Prostate gland (tissue), 2 donors: ENCODE results near the gene BRICD5. TPM values are rescaled to one million over a fixed set of nuclear protein-coding genes. Genes with fewer than 3 reads are reported as not detected.

Source experiments
- DNase-seq: peaks from one replicate; pipeline ENCODE4 v3.0.0-alpha.2; 2019; ENCODE audit warnings: low spot score
- H3K27ac ChIP-seq, 2 donors: fragments of 200-600 bp; sonication (generic); 2 replicates each; pipeline ENCODE4 v1.5.1; 2017 to 2019
- H3K27me3 ChIP-seq: fragments of 200-600 bp; sonication (generic); replicated peaks from 2 replicates; pipeline ENCODE4 v1.5.1; 2019; ENCODE audit not compliant: insufficient read depth
- H3K36me3 ChIP-seq, 2 donors: fragments of 200-600 bp; sonication (generic); 1 replicate in 1 of 2; 2 replicates in 1 of 2; pipeline versions ENCODE4 v1.5.1 to v1.8.1; 2017 to 2019
- H3K4me1 ChIP-seq: fragments of 200-600 bp; sonication (generic); replicated peaks from 2 replicates; pipeline ENCODE4 v1.5.1; 2019
- H3K4me3 ChIP-seq, 2 donors: fragments of 200-600 bp; sonication (generic); 2 replicates each; pipeline ENCODE4 v1.5.1; 2017 to 2019
- H3K9me3 ChIP-seq: fragments of 200-600 bp; sonication (generic); 2 replicates; pipeline ENCODE4 v1.5.1; 2017
- POLR2A ChIP-seq: fragments of 450-650 bp; IDR thresholded peaks from one replicate; pipeline ENCODE4 v1.6.1; 2016; ENCODE audit warnings: antibody characterized with exemption, mild to moderate bottlenecking
- POLR2AphosphoS5 ChIP-seq: sonication (generic); formaldehyde crosslinking; IDR thresholded peaks from one replicate; pipeline ENCODE4 v1.6.1; 2017; ENCODE audit warnings: antibody characterized with exemption
- WGBS: methylation state at CpG from one replicate; pipeline ENCODE4 v1.1.5; 2018; 5-methylcytosine and 5-hydroxymethylcytosine counted together
- intact Hi-C: fragments of 100-400 bp; cut with DNase I; formaldehyde crosslinking; loops from one replicate; pipeline ENCODE4 v1.14.2; 2022
- total RNA-seq, 2 donors: library from RNA; depleted of rRNA; stranded (reverse); fragments of >200 nt; gene quantifications; one replicate each; pipeline ENCODE4 v1.1.0, GENCODE V29; 2016
- TF ChIP-seq, protein P1 (sequence below), 4 experiments: fragments of 200-600 bp in 2 of 4; fragments of 450-650 bp in 2 of 4; sonication (generic) in 2 of 4; IDR thresholded peaks; 1 replicate in 3 of 4; 2 replicates in 1 of 4; pipeline ENCODE4 v1.5.1; 2016 to 2019; ENCODE audit warnings: antibody characterized with exemption in 4 of 4, mild to moderate bottlenecking in 2 of 4, moderate library complexity in 2 of 4

BRICD5 gene
- total RNA-seq, 2 donors from 2014 or later: 18.4 to 26.2 TPM

DNA sequence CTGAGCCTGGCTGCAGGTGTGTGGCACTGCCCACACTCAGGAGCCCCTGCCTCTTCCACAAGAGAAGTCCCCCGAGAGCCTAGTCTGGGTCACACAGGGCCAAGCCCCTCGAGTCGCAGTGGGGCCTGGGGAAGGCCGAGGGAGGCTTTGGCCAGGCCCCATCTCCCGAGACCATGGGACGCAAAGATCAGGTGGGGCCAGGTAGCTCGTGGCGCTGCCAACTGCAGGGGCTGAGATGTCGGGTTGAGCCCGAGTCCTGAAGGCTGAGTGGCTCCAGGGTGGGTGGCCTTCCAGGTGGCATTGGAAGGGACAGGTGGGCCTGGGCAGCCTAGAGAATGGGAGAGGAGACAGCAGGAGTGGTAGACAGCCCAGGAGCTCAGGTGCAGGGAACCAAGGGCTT, 48.8 kb downstream of the BRICD5 start:
- H3K27ac ChIP-seq: no peak overlapping the region
- TF ChIP-seq POLR2AphosphoS5: no peak
- TF ChIP-seq, protein P1, sequence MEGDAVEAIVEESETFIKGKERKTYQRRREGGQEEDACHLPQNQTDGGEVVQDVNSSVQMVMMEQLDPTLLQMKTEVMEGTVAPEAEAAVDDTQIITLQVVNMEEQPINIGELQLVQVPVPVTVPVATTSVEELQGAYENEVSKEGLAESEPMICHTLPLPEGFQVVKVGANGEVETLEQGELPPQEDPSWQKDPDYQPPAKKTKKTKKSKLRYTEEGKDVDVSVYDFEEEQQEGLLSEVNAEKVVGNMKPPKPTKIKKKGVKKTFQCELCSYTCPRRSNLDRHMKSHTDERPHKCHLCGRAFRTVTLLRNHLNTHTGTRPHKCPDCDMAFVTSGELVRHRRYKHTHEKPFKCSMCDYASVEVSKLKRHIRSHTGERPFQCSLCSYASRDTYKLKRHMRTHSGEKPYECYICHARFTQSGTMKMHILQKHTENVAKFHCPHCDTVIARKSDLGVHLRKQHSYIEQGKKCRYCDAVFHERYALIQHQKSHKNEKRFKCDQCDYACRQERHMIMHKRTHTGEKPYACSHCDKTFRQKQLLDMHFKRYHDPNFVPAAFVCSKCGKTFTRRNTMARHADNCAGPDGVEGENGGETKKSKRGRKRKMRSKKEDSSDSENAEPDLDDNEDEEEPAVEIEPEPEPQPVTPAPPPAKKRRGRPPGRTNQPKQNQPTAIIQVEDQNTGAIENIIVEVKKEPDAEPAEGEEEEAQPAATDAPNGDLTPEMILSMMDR (IDR thresholded peaks at IDR 0.05): no peak
- TF ChIP-seq POLR2A: no peak

DNA sequence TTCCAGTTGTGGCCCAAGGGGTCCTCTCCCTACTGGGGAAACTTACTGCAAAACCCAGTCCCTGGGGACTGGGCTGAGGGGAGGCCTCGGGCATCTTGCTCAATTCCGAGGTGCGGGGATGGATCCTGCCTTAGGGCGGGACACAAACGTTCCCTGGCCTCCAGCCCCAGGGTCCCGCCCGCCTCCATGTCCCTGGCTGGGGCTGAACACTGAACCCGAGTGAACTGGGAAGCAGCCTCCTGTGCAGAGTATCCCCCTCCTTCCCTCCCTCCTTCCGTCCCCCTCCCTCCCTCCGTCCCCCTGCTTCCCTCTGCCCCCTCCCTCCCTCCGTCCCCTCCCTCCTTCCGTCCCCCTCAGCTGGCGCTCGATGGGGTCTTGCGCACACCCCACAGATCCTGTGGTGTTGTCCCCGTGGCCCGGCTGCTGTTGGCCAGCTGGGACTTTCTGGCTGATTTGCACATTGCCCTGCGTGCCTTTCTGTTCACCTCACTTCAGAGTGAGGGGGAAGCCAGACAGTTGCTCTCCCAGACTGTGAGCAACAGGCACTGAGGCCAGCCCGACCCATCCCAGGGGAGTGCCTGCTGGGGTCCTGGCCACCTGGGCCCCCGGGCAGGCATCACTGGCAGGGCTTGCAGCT, 49.6 kb downstream of the BRICD5 start:
- Histone ChIP-seq H3K9me3 (no peaks in the 10 kb centered on the region), H3K27me3 (no peaks in the 10 kb centered on the region), H3K4me1 (peaks cover 21% of the 10 kb centered on the region), H3K36me3 (no peaks in the 10 kb centered on the region), H3K27ac (no peak overlapping the region), H3K4me3 (no peak overlapping the region)
- WGBS: 68% methylated on average over 20 of the region's 20 CpGs
- TF ChIP-seq, protein P1 (IDR thresholded peaks at IDR 0.05): no peak
- TF ChIP-seq POLR2A (no peak), POLR2AphosphoS5 (no peak)
- intact Hi-C loops: no loop called here
- no peak for DNase-seq

More for the DNA sequence above, 48.8 kb downstream of the BRICD5 start:
- H3K27me3 ChIP-seq: no peaks in the 10 kb centered on the region
- 94% methylated on average over 10 of the region's 10 CpGs for WGBS
- no peak overlapping the region for H3K4me3 ChIP-seq
- H3K4me1 ChIP-seq: peaks cover 16% of the 10 kb centered on the region
- DNase-seq: no peak
- intact Hi-C loops: no loop called here
- no peaks in the 10 kb centered on the region for H3K36me3 ChIP-seq
- no peaks in the 10 kb centered on the region for H3K9me3 ChIP-seq

Other genes with a start within 250 kb of the BRICD5 start
- gene RPS2, start 246.0 kb downstream of the BRICD5 start, total RNA-seq: 1,000 to 10,000 TPM; 2,046 to 2,467 TPM
- 1 to 10 TPM in 1 of 2 donors, not detected in 1; 7.2 TPM for gene RNF151, start 244.0 kb downstream of the BRICD5 start, total RNA-seq
- 10 to 100 TPM; 54.3 to 57.1 TPM for gene TBL3, start 238.8 kb downstream of the BRICD5 start, total RNA-seq
- gene NOXO1, start 229.4 kb downstream of the BRICD5 start, total RNA-seq: 1 to 10 TPM in 1 of 2 donors, under 1 TPM in 1; 0.32 to 5.0 TPM
- gene GFER, start 226.7 kb downstream of the BRICD5 start, total RNA-seq: 10 to 100 TPM; 21.1 to 26.6 TPM
- gene SYNGR3, start 220.9 kb downstream of the BRICD5 start, total RNA-seq: 10 to 100 TPM in 1 of 2 donors, 1 to 10 TPM in 1; 4.0 to 16.1 TPM
- 10 to 100 TPM; 30.7 to 74.3 TPM for gene ZNF598, start 201.0 kb downstream of the BRICD5 start, total RNA-seq
- gene NPW, start 191.1 kb downstream of the BRICD5 start, total RNA-seq: 1 to 10 TPM; 1.8 to 3.6 TPM
- gene NHERF2, start 184.0 kb downstream of the BRICD5 start, total RNA-seq: 100 to 1,000 TPM; 118 to 170 TPM
- gene NTHL1, start 163.0 kb downstream of the BRICD5 start, total RNA-seq: 10 to 100 TPM; 16.4 to 24.9 TPM
- gene TSC2, start 162.9 kb downstream of the BRICD5 start, total RNA-seq: 100 to 1,000 TPM in 1 of 2 donors, 10 to 100 TPM in 1; 86.3 to 168 TPM
- 100 to 1,000 TPM; 205 to 349 TPM for gene PKD1, start 75.0 kb downstream of the BRICD5 start, total RNA-seq
- gene RAB26, start 62.2 kb downstream of the BRICD5 start, total RNA-seq: 1 to 10 TPM; 1.8 to 5.1 TPM
- 10 to 100 TPM; 40.0 to 51.5 TPM for gene TRAF7, start 55.1 kb downstream of the BRICD5 start, total RNA-seq
- gene CASKIN1, start 14.3 kb downstream of the BRICD5 start, total RNA-seq: 1 to 10 TPM in 1 of 2 donors, under 1 TPM in 1; 0.77 to 5.3 TPM
- 100 to 1,000 TPM in 1 of 2 donors, 10 to 100 TPM in 1; 55.9 to 110 TPM for gene MLST8, start 5.4 kb downstream of the BRICD5 start, total RNA-seq
- 10 to 100 TPM; 12.7 to 23.7 TPM for gene PGP, start 4.0 kb upstream of the BRICD5 start, total RNA-seq
- 10 to 100 TPM; 38.7 to 69.1 TPM for gene E4F1, start 12.7 kb upstream of the BRICD5 start, total RNA-seq
- gene DNASE1L2, start 25.6 kb upstream of the BRICD5 start, total RNA-seq: 1 to 10 TPM in 1 of 2 donors, under 1 TPM in 1; 0.77 to 4.6 TPM
- gene ECI1, start 40.7 kb upstream of the BRICD5 start, total RNA-seq: 10 to 100 TPM; 48.5 to 87.0 TPM
- 100 to 1,000 TPM; 163 to 241 TPM for gene RNPS1, start 57.3 kb upstream of the BRICD5 start, total RNA-seq
- 10 to 100 TPM in 1 of 2 donors, 1 to 10 TPM in 1; 8.2 to 24.7 TPM for gene ABCA3, start 129.9 kb upstream of the BRICD5 start, total RNA-seq
- gene CCNF, start 218.6 kb upstream of the BRICD5 start, total RNA-seq: 1 to 10 TPM; 7.3 to 8.0 TPM
- 10 to 100 TPM in 1 of 2 donors, 1 to 10 TPM in 1; 3.0 to 12.1 TPM for gene TEDC2, start 249.2 kb upstream of the BRICD5 start, total RNA-seq